Measurements from ENCODE around the gene CLECL1.
"Not testable (repeated sequence)": the region's sequence is repeated elsewhere in the genome, so short reads cannot be mapped to it uniquely, and the experiment has no call there.

Gene CLECL1

DNA sequence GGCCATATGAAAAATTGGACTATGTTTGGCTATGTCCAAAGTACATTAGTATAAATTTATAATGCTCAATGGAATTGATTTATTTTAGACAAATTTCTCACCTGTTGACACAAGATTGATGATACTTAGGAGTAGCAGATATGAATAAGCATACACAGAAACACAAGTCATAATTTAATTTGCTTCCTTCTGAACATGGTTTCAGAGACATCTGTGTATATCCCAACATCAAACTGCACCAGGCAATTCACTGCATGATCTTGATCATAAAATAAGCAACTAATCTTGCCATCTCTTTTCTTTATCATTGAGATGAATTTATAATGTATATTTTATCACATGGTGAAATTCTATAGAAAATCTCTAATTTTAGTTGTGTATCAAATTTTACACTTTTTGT, 3.8 kb downstream of the CLECL1 start:
- DNase-seq: no peak
- in situ Hi-C loops (cut with HindIII; ENCODE audit: low pct_ligation_motif_present, low pct_unique_long_range_greater_than_20kb, low sequenced_read_pairs): no loop called here

DNA sequence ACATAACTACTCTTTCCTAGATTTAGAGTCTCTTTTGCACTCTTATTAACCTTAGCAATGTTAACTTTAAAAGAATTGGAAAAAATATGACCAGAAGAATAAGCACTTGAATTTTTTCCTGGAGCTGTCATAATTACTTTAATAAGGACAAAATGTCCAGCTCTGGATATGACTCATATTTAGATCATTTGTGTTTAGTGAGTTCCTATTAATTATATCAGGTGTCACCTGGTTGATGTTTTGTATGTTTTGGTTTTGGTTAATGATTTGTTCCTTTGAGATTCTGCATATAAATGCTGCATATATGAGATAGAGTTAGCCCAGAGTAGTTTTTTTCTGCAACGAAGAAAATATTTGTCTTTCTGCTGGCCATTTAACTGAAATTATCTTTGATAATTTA, 5.1 kb downstream of the CLECL1 start:
- in situ Hi-C loops (cut with HindIII; ENCODE audit: low pct_ligation_motif_present, low pct_unique_long_range_greater_than_20kb, low sequenced_read_pairs): no loop called here
- DNase-seq: no peak

DNA sequence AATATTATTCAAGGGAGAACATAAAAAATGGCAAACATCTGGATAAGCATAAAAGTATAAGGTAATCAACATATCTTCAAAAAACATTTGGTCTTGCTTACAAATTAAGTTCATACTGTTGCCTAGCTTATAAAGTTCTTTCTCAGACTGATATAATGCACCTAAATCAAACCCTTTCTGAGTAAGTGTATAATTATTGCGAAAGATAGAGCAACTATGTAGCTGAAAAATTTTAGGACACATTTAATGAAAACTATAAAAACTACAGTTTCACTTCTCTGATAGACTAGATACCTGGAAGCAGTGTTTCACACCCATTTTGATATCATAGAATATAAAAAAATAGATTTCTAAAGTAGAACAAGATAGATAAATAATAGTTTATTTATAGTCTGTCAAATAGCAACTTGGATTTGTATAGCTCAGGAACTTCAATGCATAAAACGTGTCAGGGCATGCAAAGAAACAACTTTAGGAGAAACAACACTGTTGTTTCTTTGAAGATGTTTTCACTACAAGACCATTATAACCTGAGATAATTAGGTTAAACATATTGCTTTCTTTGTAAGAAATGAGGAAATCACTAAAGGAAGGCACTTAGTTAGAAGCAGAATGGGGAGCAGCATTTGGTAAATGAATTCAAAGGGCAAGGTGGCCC, 7.6 kb downstream of the CLECL1 start:
- in situ Hi-C loops (cut with HindIII; ENCODE audit: low pct_ligation_motif_present, low pct_unique_long_range_greater_than_20kb, low sequenced_read_pairs): no loop called here
- no peak for DNase-seq

DNA sequence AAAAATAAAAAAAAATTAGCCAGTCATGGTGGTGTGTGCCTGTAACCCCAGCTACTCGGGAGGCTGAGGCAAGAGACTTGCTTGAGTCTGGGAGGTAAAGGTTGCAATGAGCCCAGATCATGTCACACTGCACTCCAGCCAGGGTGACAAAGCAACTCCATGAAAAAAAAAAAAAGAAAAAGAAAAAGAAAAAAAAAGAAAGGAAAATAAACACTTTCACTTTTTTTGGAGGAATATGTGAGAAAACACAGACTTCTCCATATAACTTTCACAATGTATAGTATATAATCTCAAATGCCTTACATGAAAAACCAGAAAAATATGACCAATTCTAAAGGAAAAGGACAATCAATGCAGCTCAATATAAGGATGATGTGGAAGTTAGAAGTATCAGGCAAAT, 8.9 kb downstream of the CLECL1 start:
- DNase-seq: no peak
- in situ Hi-C loops (cut with HindIII; ENCODE audit: low pct_ligation_motif_present, low pct_unique_long_range_greater_than_20kb, low sequenced_read_pairs): no loop called here

DNA sequence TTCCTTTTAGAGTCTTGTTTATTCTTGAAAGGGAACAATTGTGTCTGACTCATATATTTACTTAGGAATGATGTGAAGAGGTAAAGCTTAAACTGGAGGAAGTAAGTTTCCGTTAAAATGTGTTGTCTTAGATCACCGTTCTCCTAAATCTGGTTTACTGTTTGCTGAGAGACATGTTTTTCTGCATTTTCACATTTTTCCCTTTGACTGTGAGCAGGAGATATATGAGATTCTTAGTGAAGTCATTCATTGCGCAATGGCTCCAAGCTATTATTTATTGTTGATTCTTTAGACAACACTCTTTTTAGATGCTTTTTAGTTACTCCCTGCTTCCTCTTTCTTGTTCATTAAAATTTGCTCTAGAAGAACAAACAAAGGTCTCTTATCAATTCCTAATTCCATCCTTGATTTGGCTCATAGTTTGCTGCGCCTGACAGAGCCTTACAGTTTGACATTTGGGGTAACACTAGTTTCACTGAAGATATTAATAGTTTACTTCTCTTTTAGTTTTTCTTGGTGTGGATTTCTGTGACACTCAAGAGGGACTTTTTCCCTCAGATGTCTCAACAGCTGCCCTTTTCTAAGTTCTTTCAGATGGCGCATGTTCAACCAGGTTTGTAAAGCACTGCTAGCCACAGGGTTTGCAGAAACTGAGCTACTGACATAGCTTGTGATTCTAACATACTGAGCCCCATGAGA, 11.4 kb downstream of the CLECL1 start:
- DNase-seq: no peak
- in situ Hi-C loops (cut with HindIII; ENCODE audit: low pct_ligation_motif_present, low pct_unique_long_range_greater_than_20kb, low sequenced_read_pairs): no loop called here

DNA sequence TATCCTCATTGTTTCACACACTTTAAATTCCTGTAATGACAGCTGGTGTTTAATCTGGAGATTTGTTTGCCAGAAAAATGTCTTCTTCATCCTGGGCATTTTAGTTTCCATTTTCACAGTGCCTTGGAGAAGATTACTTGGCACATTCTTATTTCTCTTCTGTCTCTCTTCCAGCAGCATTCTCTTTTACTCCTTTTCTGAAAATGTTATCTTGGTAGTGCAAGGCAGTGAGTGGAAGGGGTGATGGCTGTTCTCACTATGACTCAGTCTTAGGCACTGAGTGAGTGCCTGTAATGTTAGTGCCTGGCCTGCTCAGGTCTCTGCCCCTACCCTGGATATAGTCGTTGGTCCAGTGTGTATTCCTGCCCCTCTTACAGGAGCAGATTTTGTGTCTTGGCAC, 13.1 kb downstream of the CLECL1 start:
- DNase-seq: no peak
- in situ Hi-C loops (cut with HindIII; ENCODE audit: low pct_ligation_motif_present, low pct_unique_long_range_greater_than_20kb, low sequenced_read_pairs): no loop called here

DNA sequence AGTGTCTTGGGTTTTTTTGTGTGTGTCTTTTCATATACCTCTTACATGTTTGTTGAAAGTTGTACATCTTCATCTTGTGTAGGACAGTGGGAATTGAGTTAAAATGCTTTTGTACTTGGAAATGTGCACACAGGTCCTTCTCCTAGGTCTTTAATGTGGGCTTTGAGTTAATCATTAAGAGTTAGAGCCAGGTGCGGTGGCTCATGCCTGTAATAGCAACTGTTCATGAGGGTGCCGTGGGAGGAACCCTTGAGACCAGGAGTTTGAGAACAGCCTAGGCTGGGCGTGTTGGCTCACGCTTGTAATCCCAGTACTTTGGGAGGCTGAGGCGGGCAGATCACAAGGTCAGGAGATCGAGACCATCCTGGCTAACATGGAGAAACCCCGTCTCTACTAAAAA, 13.9 kb downstream of the CLECL1 start:
- no peak for DNase-seq
- in situ Hi-C loops (cut with HindIII; ENCODE audit: low pct_ligation_motif_present, low pct_unique_long_range_greater_than_20kb, low sequenced_read_pairs): no loop called here

DNA sequence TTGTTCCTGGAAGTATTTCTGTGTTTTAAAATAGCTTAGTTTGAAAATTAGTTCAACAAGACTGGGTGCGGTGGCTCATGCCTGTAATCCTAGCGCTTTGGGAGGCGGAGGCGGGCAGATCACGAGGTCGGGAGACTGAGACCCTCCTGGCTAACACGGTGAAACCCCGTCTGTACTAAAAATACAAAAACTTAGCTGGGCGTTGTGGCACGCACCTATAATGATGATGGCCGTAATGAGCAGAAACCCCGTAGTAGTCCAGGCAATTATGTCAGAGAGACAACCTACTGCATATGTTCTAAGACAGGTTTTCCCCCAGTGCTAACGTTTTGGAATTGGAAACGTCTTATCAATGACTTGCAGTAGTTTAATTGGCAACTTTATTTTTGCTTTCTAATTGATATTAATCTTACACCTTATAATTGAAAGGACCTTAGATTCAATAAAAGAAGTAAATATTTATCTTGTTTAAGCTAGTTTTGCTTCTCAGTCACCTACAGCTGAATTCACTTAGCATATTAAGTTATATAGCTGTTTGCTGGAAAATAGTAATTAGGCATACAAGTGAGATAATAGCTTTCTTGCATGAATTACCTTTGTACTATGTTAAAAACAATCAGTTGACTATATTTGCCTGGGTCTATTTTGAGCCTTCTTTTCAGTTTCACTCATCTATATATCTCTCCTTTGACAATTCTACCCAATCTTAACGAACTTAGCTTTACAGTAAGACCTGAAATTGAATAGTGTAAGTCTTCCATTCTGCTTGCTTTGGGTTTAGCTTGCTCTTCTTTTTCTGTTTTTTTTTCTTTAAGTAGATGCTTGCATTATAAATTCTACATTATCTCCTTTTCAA, 15.6 kb downstream of the CLECL1 start:
- in situ Hi-C loops (cut with HindIII; ENCODE audit: low pct_ligation_motif_present, low pct_unique_long_range_greater_than_20kb, low sequenced_read_pairs): no loop called here

DNA sequence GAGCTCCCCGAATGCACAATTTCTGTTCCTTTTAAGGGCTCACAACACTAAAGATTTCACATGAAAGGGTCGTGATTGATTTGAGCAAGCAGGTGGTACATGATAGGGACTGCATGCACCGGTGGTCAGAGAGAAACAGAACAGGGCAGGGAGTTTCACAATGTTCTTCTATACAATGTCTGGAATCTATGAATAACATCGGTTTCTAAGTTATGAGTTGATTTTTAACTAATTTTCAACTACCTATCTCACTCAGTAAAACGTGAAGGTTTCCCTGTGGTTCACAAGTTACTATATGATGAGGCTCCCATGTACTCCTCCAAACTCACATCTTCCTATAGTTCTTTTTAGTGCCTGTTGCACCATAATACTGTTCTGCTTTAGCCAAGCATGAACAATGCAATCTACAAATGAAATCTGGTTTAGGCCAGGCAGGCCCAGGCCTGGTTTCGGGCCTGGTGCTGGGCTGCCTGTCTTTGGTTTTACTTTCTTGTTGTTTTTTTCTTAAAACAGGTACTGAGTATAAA, 19.8 kb downstream of the CLECL1 start:
- in situ Hi-C loops (cut with HindIII; ENCODE audit: low pct_ligation_motif_present, low pct_unique_long_range_greater_than_20kb, low sequenced_read_pairs); DNase-seq: not testable (repeated sequence)

More for the DNA sequence above, 15.6 kb downstream of the CLECL1 start:
- DNase-seq: no peak

DNA sequence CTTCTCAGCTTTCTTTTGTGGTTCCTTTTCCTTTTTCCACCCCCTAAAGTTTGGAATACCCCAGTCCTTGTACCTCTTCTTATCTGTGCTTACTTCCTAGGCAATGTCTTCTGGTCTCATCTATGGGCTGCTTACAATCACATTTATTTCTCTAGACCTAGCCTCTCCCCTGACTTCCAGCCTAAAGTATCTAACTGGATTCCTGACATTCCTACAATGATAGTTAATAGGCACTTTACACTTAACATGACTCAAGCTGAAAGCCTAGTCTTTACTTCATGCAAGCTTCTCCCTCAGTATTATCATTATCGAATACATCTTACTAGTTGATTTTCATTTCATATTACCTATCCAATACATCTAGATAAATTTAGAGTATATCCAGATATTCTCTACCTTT, 21.2 kb downstream of the CLECL1 start:
- in situ Hi-C loops (cut with HindIII; ENCODE audit: low pct_ligation_motif_present, low pct_unique_long_range_greater_than_20kb, low sequenced_read_pairs): no loop called here
- DNase-seq: peak; percentile 31

DNA sequence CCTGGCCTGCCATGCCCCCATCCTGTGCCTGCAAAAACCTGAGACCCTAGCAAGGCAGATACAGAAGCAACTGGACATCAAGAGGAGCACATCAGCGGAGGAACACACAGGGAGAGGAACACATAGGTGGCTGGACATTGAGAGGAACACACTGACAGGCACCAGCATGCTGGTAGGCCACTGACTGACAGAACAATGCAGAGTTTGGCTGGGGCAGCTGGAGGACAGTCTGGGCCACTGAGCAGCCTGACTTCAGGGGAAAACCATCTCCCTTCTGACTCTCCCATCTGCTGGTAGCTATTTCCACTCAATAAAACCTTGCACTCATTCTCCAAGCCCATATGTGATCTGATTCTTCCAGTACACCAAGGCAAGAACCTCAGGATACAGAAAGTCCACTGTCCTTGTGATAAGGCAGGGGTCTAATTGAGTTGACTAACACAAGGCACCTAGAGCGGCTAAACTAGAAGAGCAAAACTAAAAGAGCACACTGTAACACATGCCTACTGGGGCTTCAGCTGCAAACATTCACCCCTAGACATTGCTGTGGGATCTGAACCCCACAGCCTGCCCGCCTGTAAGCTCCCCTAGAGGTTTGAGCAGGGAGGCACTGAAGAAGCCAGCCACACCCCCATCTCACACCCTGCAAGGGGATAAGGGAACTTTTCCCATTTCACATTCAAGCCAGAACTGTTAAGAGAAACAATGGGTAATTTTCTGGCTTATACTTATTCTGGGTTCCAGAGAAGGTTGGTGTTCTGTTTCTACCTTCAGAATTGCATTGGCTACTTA, 22.1 kb downstream of the CLECL1 start:
- no peak for DNase-seq
- in situ Hi-C loops (cut with HindIII; ENCODE audit: low pct_ligation_motif_present, low pct_unique_long_range_greater_than_20kb, low sequenced_read_pairs): no loop called here

DNA sequence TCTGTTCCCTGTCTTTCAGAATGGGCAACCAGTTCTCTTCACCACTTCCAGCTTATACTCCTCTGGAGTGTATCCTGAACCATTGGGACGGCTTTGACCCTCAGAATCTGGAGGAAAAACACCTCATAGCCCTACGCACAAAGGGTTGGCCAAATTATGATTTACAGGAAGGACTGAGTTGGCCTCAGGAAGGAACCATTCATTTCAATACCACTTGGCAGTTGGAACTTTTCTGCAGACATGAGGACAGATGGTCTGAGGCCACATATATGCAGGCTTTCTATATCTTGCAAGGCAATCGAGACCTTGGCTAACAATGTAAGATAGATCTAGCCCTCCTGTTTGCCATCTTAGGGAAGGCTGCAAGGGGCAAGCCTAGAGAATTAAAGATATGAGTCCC, 24.0 kb downstream of the CLECL1 start:
- DNase-seq: no peak
- in situ Hi-C loops (cut with HindIII; ENCODE audit: low pct_ligation_motif_present, low pct_unique_long_range_greater_than_20kb, low sequenced_read_pairs): loop anchor here (10.0 kb wide), 1 partner anchor 74 kb away; no protein-coding TSS in a partner anchor

DNA sequence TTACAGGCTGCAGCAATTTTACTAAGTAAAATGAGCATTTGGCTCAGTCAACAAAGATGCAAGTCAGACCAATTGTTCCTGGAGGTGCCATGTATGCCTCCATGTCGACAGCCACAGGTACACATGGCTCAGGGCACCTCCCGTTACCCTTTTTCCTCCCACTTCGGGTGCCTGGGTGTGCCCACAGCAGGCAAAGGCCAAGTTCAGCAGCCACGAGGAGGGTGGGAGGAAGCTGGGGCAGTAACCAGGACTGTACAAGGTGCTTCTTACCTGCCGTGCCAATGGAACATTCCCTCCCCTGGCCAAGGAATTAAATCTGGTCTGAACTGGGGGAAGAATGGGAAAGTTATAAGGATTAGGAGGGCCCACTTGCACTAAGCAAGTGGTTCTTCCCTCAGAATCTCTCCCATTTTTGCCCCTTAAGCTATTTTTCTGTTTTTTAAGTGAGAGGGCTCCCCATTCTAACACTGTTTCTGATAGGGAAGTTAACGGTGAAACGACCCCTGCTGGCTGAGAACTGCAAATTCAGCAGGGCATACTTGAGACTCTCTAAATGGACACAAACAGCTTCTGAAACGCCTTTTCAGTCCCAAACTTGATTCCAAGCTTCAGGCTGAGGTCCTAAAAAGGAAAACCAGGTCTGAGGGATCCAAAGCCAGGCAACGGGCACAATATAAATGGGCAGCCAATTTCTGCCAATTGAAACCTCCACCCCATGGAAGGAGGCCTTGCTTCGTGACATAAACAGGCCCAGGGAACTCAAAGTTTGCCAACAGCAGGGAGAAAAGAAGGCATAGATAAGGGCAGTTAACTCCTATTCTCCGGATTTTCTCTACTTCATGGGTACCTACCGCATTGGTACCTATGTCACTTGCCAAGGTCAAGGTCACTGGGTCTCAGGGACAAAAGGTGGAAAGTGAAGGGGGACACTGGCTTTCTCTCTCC, 24.8 kb downstream of the CLECL1 start:
- DNase-seq: peak; percentile 67
- in situ Hi-C loops (cut with HindIII; ENCODE audit: low pct_ligation_motif_present, low pct_unique_long_range_greater_than_20kb, low sequenced_read_pairs): loop anchor here (10.0 kb wide), 1 partner anchor 73 kb away; no protein-coding TSS in a partner anchor

DNA sequence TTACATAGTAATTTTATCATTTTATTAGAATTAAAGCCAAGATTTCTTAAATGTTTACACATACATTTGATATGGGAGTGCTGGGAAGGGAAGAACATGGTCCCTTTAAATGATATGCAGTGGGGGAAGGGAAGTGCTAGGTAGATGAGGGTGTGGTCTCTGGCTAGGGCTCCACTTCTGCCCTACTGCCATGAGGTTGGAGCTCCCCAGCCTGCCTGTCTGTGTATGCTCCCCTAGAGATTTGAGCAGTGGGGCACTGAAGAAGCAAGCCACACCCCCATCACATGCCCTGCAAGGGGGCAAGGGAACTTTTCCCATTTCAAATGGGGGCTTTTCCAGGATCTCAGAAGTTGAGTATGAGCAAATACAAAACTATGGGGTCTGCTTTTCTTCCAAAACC, 25.5 kb downstream of the CLECL1 start:
- in situ Hi-C loops (cut with HindIII; ENCODE audit: low pct_ligation_motif_present, low pct_unique_long_range_greater_than_20kb, low sequenced_read_pairs): loop anchor here (10.0 kb wide), 1 partner anchor 73 kb away; no protein-coding TSS in a partner anchor
- DNase-seq: no peak

DNA sequence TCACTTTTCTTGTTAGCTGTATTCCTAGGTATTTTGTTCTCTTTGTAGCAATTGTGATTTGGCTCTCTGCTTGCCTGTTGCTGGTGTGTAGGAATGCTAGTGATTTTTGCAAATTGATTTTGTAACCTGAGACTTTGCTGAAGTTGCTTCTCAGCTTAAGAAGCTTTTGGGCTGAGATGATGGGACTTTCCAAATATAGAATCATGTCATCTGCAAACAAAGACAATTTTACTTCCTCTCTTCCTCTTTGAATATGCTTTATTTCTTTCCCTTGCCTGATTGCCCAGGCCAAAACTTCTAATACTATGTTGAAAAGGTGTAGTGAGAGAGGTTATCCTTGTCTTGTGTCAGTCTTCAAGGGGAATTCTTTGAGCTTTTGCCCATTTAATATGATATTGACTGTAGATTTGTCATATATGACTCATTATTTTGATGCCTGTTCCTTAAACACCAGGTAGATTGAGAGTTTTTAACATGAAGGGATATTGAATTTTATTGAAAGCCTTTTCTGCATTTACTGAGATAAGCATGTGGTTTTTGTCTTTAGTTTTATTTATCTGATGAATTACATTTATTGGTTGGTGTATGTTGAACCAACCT, 26.7 kb downstream of the CLECL1 start:
- in situ Hi-C loops (cut with HindIII; ENCODE audit: low pct_ligation_motif_present, low pct_unique_long_range_greater_than_20kb, low sequenced_read_pairs): loop anchor here (10.0 kb wide), 1 partner anchor 71 kb away; no protein-coding TSS in a partner anchor

DNA sequence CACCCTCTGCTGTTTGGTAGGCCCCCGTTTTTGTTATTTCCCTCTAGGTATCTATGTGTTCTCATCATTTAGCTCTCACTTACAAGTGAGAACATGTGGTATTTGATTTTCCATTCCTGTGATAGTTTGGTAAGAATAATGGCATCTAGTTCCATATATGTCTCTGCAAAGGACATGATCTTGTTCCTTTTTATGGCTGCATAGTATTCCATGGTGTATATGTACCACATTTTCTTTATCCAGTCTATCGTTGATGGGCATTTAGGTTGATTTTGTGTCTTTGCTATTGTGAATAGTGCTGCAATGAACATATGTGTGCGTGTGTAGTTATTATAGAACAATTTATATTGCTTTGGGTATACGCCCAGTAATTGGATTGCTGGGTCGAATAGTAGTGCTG, 28.3 kb downstream of the CLECL1 start:
- in situ Hi-C loops (cut with HindIII; ENCODE audit: low pct_ligation_motif_present, low pct_unique_long_range_greater_than_20kb, low sequenced_read_pairs): loop anchor here (10.0 kb wide), 1 partner anchor 70 kb away; no protein-coding TSS in a partner anchor
- DNase-seq: not testable (repeated sequence)

More for the DNA sequence above, 26.7 kb downstream of the CLECL1 start:
- DNase-seq: no peak

DNA sequence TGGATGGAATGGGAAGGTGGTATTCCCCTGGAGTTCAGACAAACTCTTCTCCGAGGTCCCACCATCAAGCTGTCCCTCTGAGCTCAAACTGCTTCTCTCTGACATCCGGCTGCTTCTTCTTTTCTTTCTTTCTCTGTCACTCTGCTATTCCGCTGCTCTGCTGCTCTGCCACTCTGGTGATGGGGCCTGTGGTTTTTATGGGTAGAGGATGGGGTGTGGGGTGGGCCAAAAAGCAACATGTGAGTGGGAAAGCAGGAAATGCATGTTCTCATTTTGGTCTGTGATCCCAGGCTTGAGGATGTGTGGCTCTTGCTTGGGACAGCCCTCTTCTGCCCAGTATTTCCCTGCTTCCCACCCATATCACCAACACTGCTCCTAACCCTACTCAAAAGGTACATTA, 30.6 kb downstream of the CLECL1 start:
- no peak for DNase-seq

More for the DNA sequence above, 30.6 kb downstream of the CLECL1 start:
- in situ Hi-C loops (cut with HindIII; ENCODE audit: low pct_ligation_motif_present, low pct_unique_long_range_greater_than_20kb, low sequenced_read_pairs): loop anchor here (10.0 kb wide), 1 partner anchor 67 kb away; no protein-coding TSS in a partner anchor

Measured in ACHN (cell line).